ENCODE measurements around the gene TBC1D9.

The TBC1D9 gene

DNA sequence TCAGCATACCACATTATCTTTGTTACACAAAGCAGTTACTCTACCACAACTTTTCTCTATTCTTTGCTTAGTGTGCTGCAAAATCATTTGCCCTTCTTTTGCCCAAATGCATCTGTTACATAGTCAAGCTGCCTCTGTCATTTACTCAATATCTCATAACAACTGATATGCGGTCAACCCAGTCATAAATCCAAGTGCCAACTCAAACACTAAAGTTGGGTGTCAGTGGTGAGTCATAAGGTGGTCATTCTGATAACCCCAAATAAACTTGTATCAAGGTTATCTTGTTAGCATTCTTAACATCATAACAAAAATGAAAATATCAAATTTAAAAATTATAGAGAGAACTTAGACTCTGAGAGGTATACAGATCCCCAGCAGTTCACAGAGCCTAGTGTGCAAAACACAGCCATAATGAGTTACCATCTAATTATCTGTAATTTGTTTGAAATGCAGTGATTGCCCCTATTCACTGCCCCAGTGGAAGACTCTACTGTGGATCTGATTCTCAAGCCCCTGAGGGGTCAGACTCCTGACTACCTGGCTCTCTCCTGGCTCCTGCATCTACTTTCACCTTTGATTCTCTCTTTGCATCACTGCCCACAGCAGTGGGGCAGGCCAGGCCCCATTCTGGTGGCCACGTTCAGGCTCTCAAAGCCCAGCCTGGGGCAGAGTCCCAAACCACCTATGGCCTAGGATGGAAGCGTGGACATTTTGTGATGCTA is 29.2 kb downstream of the TBC1D9 start:
- Histone ChIP-seq H3K27ac (ENCODE audit: low read depth, low read length) (no peak overlapping the region), H3F3A (ENCODE audit: insufficient read depth) (no peaks in the 10 kb centered on the region), H2AFZ (ENCODE audit: low read depth, low read length, severe bottlenecking) (no peak overlapping the region), H3K4me2 (ENCODE audit: low read depth, low read length, poor library complexity, severe bottlenecking) (no peak overlapping the region), H3K4me3 (ENCODE audit: insufficient read depth, low read length, poor library complexity, severe bottlenecking) (no peak overlapping the region), H4K20me1 (ENCODE audit: low read depth, low read length) (no peaks in the 10 kb centered on the region), H3K9me3 (ENCODE audit: insufficient read depth, low read length) (no peaks in the 10 kb centered on the region), H3K9ac (ENCODE audit: low read length) (no peak overlapping the region), H3K9me2 (replicated peaks; ENCODE audit: insufficient read depth, low read length) (no peaks in the 10 kb centered on the region), H3K27me3 (ENCODE audit: low read length) (no peaks in the 10 kb centered on the region), H3K36me3 (ENCODE audit: low read length) (no peaks in the 10 kb centered on the region), H3K79me2 (ENCODE audit: insufficient read depth, low read length) (no peaks in the 10 kb centered on the region)
- no peak for TF ChIP-seq EZH2phosphoT487 (conservative IDR thresholded peaks at IDR 0.05; ENCODE audit: low read length)
- TF ChIP-seq, protein P1, sequence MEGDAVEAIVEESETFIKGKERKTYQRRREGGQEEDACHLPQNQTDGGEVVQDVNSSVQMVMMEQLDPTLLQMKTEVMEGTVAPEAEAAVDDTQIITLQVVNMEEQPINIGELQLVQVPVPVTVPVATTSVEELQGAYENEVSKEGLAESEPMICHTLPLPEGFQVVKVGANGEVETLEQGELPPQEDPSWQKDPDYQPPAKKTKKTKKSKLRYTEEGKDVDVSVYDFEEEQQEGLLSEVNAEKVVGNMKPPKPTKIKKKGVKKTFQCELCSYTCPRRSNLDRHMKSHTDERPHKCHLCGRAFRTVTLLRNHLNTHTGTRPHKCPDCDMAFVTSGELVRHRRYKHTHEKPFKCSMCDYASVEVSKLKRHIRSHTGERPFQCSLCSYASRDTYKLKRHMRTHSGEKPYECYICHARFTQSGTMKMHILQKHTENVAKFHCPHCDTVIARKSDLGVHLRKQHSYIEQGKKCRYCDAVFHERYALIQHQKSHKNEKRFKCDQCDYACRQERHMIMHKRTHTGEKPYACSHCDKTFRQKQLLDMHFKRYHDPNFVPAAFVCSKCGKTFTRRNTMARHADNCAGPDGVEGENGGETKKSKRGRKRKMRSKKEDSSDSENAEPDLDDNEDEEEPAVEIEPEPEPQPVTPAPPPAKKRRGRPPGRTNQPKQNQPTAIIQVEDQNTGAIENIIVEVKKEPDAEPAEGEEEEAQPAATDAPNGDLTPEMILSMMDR (IDR thresholded peaks at IDR 0.05; ENCODE audit: insufficient read depth, low read length, poor library complexity, severe bottlenecking): no peak

DNA sequence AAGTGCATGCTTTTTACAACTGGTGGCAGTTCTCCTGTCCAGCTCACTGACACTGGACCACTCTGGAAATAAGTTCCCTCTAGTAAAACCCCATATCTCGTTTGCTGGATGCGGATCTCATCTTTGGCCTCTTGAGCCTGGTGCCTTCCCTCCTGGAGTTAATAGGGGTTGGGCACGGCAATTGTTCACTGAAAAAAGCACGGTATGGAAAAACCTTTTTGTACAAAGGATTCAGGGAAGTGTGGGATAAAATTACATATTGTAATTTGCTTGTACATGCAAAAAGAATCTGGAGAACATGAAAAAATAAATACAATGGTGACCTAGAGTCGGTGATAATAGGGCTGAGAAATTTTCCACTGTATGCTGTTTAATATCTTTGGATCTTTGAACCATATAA is 30.6 kb downstream of the TBC1D9 start:
- no peaks in the 10 kb centered on the region for H3K9me3 ChIP-seq (ENCODE audit: insufficient read depth, low read length)
- no peak for TF ChIP-seq EZH2phosphoT487 (conservative IDR thresholded peaks at IDR 0.05; ENCODE audit: low read length)
- TF ChIP-seq, protein P1 (IDR thresholded peaks at IDR 0.05; ENCODE audit: insufficient read depth, low read length, poor library complexity, severe bottlenecking): no peak
- no peaks in the 10 kb centered on the region for H3K36me3 ChIP-seq (ENCODE audit: low read length)
- no peaks in the 10 kb centered on the region for H3K79me2 ChIP-seq (ENCODE audit: insufficient read depth, low read length)
- H4K20me1 ChIP-seq (ENCODE audit: low read depth, low read length): no peaks in the 10 kb centered on the region
- H3K27ac ChIP-seq (ENCODE audit: low read depth, low read length): no peak overlapping the region
- H3K4me2 ChIP-seq (ENCODE audit: low read depth, low read length, poor library complexity, severe bottlenecking): no peak overlapping the region
- H3K4me3 ChIP-seq (ENCODE audit: insufficient read depth, low read length, poor library complexity, severe bottlenecking): no peak overlapping the region
- H3K9me2 ChIP-seq (replicated peaks; ENCODE audit: insufficient read depth, low read length): no peaks in the 10 kb centered on the region
- no peak overlapping the region for H2AFZ ChIP-seq (ENCODE audit: low read depth, low read length, severe bottlenecking)
- no peak overlapping the region for H3K9ac ChIP-seq (ENCODE audit: low read length)
- no peaks in the 10 kb centered on the region for H3F3A ChIP-seq (ENCODE audit: insufficient read depth)
- H3K27me3 ChIP-seq (ENCODE audit: low read length): no peaks in the 10 kb centered on the region

DNA sequence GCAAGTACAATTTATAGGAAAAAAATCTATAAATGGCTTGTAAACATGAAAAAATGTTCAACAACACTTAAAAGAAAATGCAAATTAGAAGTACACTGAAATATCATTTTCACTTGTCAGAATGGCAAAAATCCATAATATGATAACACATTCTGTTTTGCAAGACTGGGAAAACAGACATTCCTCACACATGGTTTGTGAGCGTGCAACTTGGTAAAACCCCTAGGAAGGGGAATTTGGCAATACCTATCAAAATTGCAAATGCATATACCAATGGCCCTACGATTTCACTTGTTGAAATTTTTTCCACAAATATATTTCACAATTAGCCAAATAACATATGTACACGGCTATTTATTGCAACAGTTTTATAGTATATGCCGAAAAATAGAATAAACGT is 31.4 kb downstream of the TBC1D9 start:
- no peaks in the 10 kb centered on the region for H3K27me3 ChIP-seq (ENCODE audit: low read length)

More for the DNA sequence above, 31.4 kb downstream of the TBC1D9 start:
- Histone ChIP-seq H3K79me2 (ENCODE audit: insufficient read depth, low read length) (no peaks in the 10 kb centered on the region), H3K27ac (ENCODE audit: low read depth, low read length) (no peak overlapping the region), H2AFZ (ENCODE audit: low read depth, low read length, severe bottlenecking) (no peak overlapping the region), H3K9me2 (replicated peaks; ENCODE audit: insufficient read depth, low read length) (no peaks in the 10 kb centered on the region), H3K4me3 (ENCODE audit: insufficient read depth, low read length, poor library complexity, severe bottlenecking) (no peak overlapping the region), H3K9me3 (ENCODE audit: insufficient read depth, low read length) (no peaks in the 10 kb centered on the region), H3K9ac (ENCODE audit: low read length) (no peak overlapping the region), H4K20me1 (ENCODE audit: low read depth, low read length) (no peaks in the 10 kb centered on the region), H3F3A (ENCODE audit: insufficient read depth) (no peaks in the 10 kb centered on the region), H3K36me3 (ENCODE audit: low read length) (no peaks in the 10 kb centered on the region), H3K4me2 (ENCODE audit: low read depth, low read length, poor library complexity, severe bottlenecking) (no peak overlapping the region)
- TF ChIP-seq, protein P1 (IDR thresholded peaks at IDR 0.05; ENCODE audit: insufficient read depth, low read length, poor library complexity, severe bottlenecking): no peak
- TF ChIP-seq EZH2phosphoT487 (conservative IDR thresholded peaks at IDR 0.05; ENCODE audit: low read length): no peak

All from SU-DHL-6 (cell line).